ENCODE measurements around the gene NPBWR2. TPM values are rescaled to one million over a fixed set of nuclear protein-coding genes. Genes with fewer than 3 reads are reported as not detected.

NPBWR2 gene
- total RNA-seq, 1 experiment from 2014 or later: not detected

- H3K27ac ChIP-seq (ENCODE audit: low read depth, low read length): no peak overlapping the region
- H3K9me3 ChIP-seq (ENCODE audit: control insufficient read depth in 1 of 2, insufficient read depth in 1 of 2, low read depth in 1 of 2, low read length in 2 of 2): peaks cover 12 to 24% of the 10 kb centered on the region in 2 experiments; a peak in 2 of 4 replicates
- H3K36me3 ChIP-seq (ENCODE audit: control insufficient read depth in 1 of 2, insufficient read depth in 2 of 2, low read length in 2 of 2): no peaks in the 10 kb centered on the region
- H2AFZ ChIP-seq (ENCODE audit: low read depth, low read length, poor library complexity, severe bottlenecking): no peak overlapping the region
- no peak overlapping the region for H3K4me2 ChIP-seq (ENCODE audit: low read length)
- no peaks in the 10 kb centered on the region for H4K20me1 ChIP-seq (ENCODE audit: insufficient read depth)
- RAD21 ChIA-PET (ENCODE audit: low non-redundant PET in 1 of 2, low total read pairs in 2 of 2, uncharacterized antibody in 2 of 2, unreplicated experiment in 2 of 2): no interaction called here
- ATAC-seq (no peak), DNase-seq (ENCODE audit: low read depth, low spot score) (no peak)
- no peaks in the 10 kb centered on the region for H3K9me2 ChIP-seq (ENCODE audit: insufficient read depth)
- CTCF ChIA-PET: no interaction called here
- no TSS peak for BruUV-seq (replicated peaks)
- intact Hi-C loops (cut with micrococcal nuclease): no loop called here
- H3K79me2 ChIP-seq (ENCODE audit: insufficient read depth, low read length): no peaks in the 10 kb centered on the region
- H3K9ac ChIP-seq (ENCODE audit: low read length): no peak overlapping the region
- no peaks in the 10 kb centered on the region for H3K27me3 ChIP-seq (ENCODE audit: insufficient read depth, low read length)
- TF ChIP-seq SP1 (IDR thresholded peaks at IDR 0.05; ENCODE audit: low read depth): no peak
- TF ChIP-seq SIN3A (IDR thresholded peaks at IDR 0.05; ENCODE audit: low read depth): no peak
- no peak for TF ChIP-seq POLR2A (IDR thresholded peaks at IDR 0.05; ENCODE audit: borderline replicate concordance, extremely low read depth, insufficient read depth, insufficient read length)
- TF ChIP-seq, protein P1, sequence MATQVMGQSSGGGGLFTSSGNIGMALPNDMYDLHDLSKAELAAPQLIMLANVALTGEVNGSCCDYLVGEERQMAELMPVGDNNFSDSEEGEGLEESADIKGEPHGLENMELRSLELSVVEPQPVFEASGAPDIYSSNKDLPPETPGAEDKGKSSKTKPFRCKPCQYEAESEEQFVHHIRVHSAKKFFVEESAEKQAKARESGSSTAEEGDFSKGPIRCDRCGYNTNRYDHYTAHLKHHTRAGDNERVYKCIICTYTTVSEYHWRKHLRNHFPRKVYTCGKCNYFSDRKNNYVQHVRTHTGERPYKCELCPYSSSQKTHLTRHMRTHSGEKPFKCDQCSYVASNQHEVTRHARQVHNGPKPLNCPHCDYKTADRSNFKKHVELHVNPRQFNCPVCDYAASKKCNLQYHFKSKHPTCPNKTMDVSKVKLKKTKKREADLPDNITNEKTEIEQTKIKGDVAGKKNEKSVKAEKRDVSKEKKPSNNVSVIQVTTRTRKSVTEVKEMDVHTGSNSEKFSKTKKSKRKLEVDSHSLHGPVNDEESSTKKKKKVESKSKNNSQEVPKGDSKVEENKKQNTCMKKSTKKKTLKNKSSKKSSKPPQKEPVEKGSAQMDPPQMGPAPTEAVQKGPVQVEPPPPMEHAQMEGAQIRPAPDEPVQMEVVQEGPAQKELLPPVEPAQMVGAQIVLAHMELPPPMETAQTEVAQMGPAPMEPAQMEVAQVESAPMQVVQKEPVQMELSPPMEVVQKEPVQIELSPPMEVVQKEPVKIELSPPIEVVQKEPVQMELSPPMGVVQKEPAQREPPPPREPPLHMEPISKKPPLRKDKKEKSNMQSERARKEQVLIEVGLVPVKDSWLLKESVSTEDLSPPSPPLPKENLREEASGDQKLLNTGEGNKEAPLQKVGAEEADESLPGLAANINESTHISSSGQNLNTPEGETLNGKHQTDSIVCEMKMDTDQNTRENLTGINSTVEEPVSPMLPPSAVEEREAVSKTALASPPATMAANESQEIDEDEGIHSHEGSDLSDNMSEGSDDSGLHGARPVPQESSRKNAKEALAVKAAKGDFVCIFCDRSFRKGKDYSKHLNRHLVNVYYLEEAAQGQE (IDR thresholded peaks at IDR 0.05; ENCODE audit: low read depth): no peak
- TF ChIP-seq YY1 (IDR thresholded peaks at IDR 0.05; ENCODE audit: extremely low read depth, insufficient replicate concordance, low read depth, low read length): no peak
- no peak for TF ChIP-seq FOSL1 (IDR thresholded peaks at IDR 0.05; ENCODE audit: low read depth)
- no peak for TF ChIP-seq EZH2 (IDR thresholded peaks at IDR 0.05)
- no peak for TF ChIP-seq RAD21 (IDR thresholded peaks at IDR 0.05; ENCODE audit: low read depth)
- no peak for TF ChIP-seq JUND (IDR thresholded peaks at IDR 0.05)
- no peak for TF ChIP-seq TCF7L2 (IDR thresholded peaks at IDR 0.05; ENCODE audit: borderline replicate concordance, extremely low read depth, insufficient read depth, insufficient read length)
- no peak for TF ChIP-seq CEBPB (IDR thresholded peaks at IDR 0.05; ENCODE audit: low read depth)
- no peak for TF ChIP-seq ELF1 (IDR thresholded peaks at IDR 0.05; ENCODE audit: borderline replicate concordance, low read depth)
- no peak for TF ChIP-seq ZNF274 (IDR thresholded peaks at IDR 0.05; ENCODE audit: low read depth, low read length)
- no peak overlapping the region for H3K4me3 ChIP-seq (replicated peaks in 1 of 2; ENCODE audit: low read depth in 1 of 2, low read length in 2 of 2)
- no peaks in the 10 kb centered on the region for H3K4me1 ChIP-seq (ENCODE audit: control insufficient read depth in 1 of 2, insufficient read depth in 2 of 2, low read length in 2 of 2)
- POLR2A ChIA-PET: no interaction called here
Observed at GRCh38 chr20:64140061-64140931, 32.9 kb upstream of the NPBWR2 start.
